Mesendoderm (in vitro differentiated cells): ENCODE data around the gene MCM3.

Experiments used
- DNase-seq: peaks from one replicate; pipeline ENCODE4 v3.0.0; 2013
- H2AK5ac ChIP-seq: 2 replicates; pipeline ENCODE4 v1.6.1; 2013; ENCODE audit warnings: low read length, inconsistent platforms
- H2BK120ac ChIP-seq: 2 replicates; pipeline ENCODE4 v1.6.1; 2013; ENCODE audit warnings: low read depth, mild to moderate bottlenecking, low read length, moderate library complexity, mixed read lengths
- H2BK15ac ChIP-seq: replicated peaks from 2 replicates; pipeline ENCODE4 v1.6.1; 2013; ENCODE audit warnings: low read depth, mild to moderate bottlenecking, moderate library complexity
- H2BK5ac ChIP-seq: 2 replicates; pipeline ENCODE4 v1.6.1; 2013; ENCODE audit warnings: low read length, inconsistent platforms
- H3K18ac ChIP-seq: 2 replicates; pipeline ENCODE4 v1.6.1; 2013; ENCODE audit warnings: mild to moderate bottlenecking, low read length, mixed read lengths
- H3K23ac ChIP-seq: one replicate; pipeline ENCODE4 v1.6.1; 2013; ENCODE audit warnings: low read length
- H3K27ac ChIP-seq: 2 replicates; pipeline ENCODE4 v1.5.1; 2013; ENCODE audit warnings: low read depth, mild to moderate bottlenecking, inconsistent platforms, low read length, moderate library complexity
- H3K27me3 ChIP-seq: 2 replicates; pipeline ENCODE4 v1.6.1; 2013; ENCODE audit warnings: low read length, control low read depth, mild to moderate bottlenecking, inconsistent platforms; ENCODE audit not compliant: insufficient read depth, poor library complexity
- H3K36me3 ChIP-seq: 2 replicates; pipeline ENCODE4 v1.6.1; 2013; ENCODE audit warnings: low read length, inconsistent platforms; ENCODE audit not compliant: control insufficient read depth, insufficient read depth
- H3K4ac ChIP-seq: one replicate; pipeline ENCODE4 v1.6.1; 2013; ENCODE audit warnings: low read depth, mild to moderate bottlenecking, low read length, moderate library complexity
- H3K4me1 ChIP-seq: 2 replicates; pipeline ENCODE4 v1.6.1; 2013; ENCODE audit warnings: low read depth, low read length, inconsistent platforms; ENCODE audit not compliant: control insufficient read depth
- H3K4me2 ChIP-seq: 2 replicates; pipeline ENCODE4 v1.6.1; 2013; ENCODE audit warnings: low read length
- H3K4me3 ChIP-seq: 2 replicates; pipeline ENCODE4 v1.5.1; 2013; ENCODE audit warnings: mild to moderate bottlenecking, low read length
- H3K56ac ChIP-seq: one replicate; pipeline ENCODE4 v1.6.1; 2013; ENCODE audit warnings: low read length
- H3K79me1 ChIP-seq: 2 replicates; pipeline ENCODE4 v1.6.1; 2013; ENCODE audit warnings: low read length, inconsistent platforms
- H3K79me2 ChIP-seq: 2 replicates; pipeline ENCODE4 v1.6.1; 2013; ENCODE audit warnings: mild to moderate bottlenecking, low read length; ENCODE audit not compliant: control insufficient read depth, insufficient read depth
- H3K9ac ChIP-seq: 2 replicates; pipeline ENCODE4 v1.6.1; 2013; ENCODE audit warnings: low read length, inconsistent platforms
- H4K5ac ChIP-seq: one replicate; pipeline ENCODE4 v1.6.1; 2013; ENCODE audit warnings: low read length
- H4K8ac ChIP-seq: one replicate; pipeline ENCODE4 v1.6.1; 2013; ENCODE audit warnings: low read depth, mild to moderate bottlenecking, control low read depth, low read length, moderate library complexity
- WGBS: extraction: QIAGEN DNeasy Blood & Tissue Kit; methylation state at CpG from one replicate; pipeline ENCODE4 v1.1.7; 2013; ENCODE audit warnings: low lambda C conversion rate, missing lambda C conversion rate; ENCODE audit not compliant: insufficient coverage; ENCODE audit errors: extremely low coverage; 5-methylcytosine and 5-hydroxymethylcytosine counted together

Gene MCM3

DNA sequence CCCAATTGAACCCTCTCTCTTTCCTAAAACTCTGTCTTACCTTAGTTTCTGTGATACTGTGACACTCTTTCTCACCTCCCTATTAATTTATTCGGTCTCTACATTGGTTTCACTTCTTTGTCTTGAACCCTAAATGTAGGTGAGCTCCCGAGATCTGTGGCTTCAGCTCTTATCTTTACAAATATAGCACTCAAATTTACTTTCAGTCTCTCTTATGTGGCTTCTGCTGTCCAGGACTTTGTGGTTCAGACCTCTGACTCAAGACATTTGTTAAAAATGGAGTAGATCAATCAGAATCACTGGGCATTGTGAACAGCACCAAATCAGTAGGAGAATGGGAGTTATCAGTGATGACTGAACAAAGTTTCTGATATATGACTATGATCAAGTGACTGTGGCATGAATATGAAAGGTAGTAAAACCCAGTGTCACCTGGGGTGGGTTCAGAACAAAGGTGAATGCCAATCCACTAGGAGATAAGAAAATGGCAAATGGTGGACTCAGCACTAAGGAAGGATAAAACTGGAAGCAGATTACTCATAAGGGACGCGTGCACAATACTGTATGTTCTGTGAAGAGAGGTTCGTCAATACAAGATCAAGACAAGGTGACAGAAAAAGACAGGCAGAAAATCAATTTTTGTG is 67.5 kb downstream of the MCM3 start:
- Histone ChIP-seq H3K4ac (no peak overlapping the region), H4K8ac (no peak overlapping the region), H3K4me3 (no peak overlapping the region), H3K27me3 (no peaks in the 10 kb centered on the region), H2AK5ac (no peak overlapping the region), H2BK15ac (no peak overlapping the region), H3K9ac (no peak overlapping the region), H3K27ac (no peak overlapping the region), H3K56ac (no peak overlapping the region), H3K23ac (no peak overlapping the region), H4K5ac (no peak overlapping the region), H3K79me1 (no peaks in the 10 kb centered on the region), H2BK120ac (no peak overlapping the region), H3K4me2 (no peak overlapping the region), H3K79me2 (no peaks in the 10 kb centered on the region), H3K4me1 (no peaks in the 10 kb centered on the region), H3K18ac (no peak overlapping the region), H2BK5ac (no peak overlapping the region), H3K36me3 (no peaks in the 10 kb centered on the region)
- WGBS: no CpG with 5 or more reads among the region's 5 CpGs
- no peak for DNase-seq

DNA sequence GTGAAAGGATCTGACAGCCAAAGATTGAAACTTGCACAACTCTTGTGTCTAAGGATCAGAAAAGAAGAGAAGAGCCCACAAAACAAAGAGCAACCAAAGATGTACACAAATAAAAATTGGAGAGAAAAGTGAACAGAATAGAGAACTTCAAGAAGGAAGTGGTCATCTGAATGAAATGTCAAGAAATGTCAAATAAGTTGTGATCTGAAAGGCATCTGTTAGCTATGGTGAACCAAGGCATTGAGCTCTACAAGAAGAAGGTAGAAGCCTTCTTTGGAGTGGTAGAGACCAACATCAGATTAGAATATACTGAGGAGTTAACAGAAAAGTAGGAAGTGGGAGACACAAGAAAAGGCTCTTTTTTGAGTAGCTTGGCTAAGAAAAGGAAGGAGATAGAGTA is 68.8 kb downstream of the MCM3 start:
- Histone ChIP-seq H4K8ac (no peak overlapping the region), H3K27me3 (no peaks in the 10 kb centered on the region), H3K56ac (no peak overlapping the region), H2BK120ac (no peak overlapping the region), H3K18ac (no peak overlapping the region), H2AK5ac (no peak overlapping the region), H3K4me3 (no peak overlapping the region), H3K4ac (no peak overlapping the region), H3K36me3 (no peaks in the 10 kb centered on the region), H3K9ac (no peak overlapping the region), H3K27ac (no peak overlapping the region), H3K23ac (no peak overlapping the region), H3K4me2 (no peak overlapping the region), H3K79me1 (no peaks in the 10 kb centered on the region), H4K5ac (no peak overlapping the region), H2BK5ac (no peak overlapping the region), H2BK15ac (no peak overlapping the region), H3K79me2 (no peaks in the 10 kb centered on the region), H3K4me1 (no peaks in the 10 kb centered on the region)
- no peak for DNase-seq
